KOPT-K1 (cell line): ENCODE measurements around the gene NFIB.

Source experiments
- H3K27ac ChIP-seq: fragments of 200-600 bp; sonication (generic); 2 replicates; pipeline ENCODE4 v1.5.1; 2016; ENCODE audit warnings: antibody characterized with exemption, mild to moderate bottlenecking, low read depth, low read length; ENCODE audit not compliant: poor library complexity, severe bottlenecking
- H3K36me3 ChIP-seq: fragments of 200-600 bp; sonication (generic); 2 replicates; pipeline ENCODE4 v1.5.1; 2017; ENCODE audit warnings: antibody characterized with exemption, mild to moderate bottlenecking, low read length, moderate library complexity; ENCODE audit not compliant: insufficient read depth
- H3K9me3 ChIP-seq: fragments of 200-600 bp; sonication (generic); 2 replicates; pipeline ENCODE4 v1.5.1; 2017; ENCODE audit warnings: antibody characterized with exemption, low read length, mild to moderate bottlenecking; ENCODE audit not compliant: insufficient read depth, poor library complexity, severe bottlenecking

Gene NFIB

DNA sequence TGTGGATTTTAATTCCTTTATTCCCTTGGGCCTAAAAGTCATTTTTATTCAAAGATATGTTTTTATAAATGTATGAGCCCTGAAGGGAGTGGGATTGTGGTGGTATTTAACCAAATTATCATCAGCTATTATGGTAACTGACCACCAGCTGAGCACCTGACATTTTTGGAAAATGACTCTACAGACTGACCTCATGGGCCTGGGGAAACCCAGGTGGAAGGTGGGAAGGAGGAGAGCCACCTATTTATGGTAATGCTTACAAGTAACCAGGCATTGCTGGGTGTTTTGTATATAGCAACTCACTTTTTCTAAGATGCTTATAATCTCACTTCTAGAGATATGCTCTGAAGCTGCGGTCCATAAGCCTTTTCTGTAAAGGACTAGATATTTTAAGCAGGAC lies 22.3 kb upstream of the NFIB start:
- Histone ChIP-seq H3K36me3 (no peaks in the 10 kb centered on the region), H3K27ac (no peak overlapping the region), H3K9me3 (peaks cover 3% of the 10 kb centered on the region)

DNA sequence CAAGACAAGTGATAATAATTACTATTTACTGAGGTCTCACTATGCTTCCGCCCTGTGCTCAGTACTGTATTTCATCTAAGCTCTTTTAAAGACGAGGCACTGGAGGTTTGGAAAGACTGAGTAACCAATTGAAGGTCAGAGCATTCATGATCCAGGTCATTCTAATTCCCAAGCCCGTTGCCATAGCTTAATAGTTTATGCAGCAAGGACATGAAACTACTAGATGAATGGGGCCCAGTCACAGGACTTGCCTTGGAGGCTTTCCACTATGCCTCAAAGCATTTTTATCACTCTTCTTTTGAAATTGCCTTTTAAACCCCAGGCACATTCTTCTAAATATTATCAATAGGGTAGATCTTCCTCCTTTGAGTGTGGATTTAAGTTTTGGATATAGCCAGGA lies 17.2 kb upstream of the NFIB start:
- Histone ChIP-seq H3K36me3 (no peaks in the 10 kb centered on the region), H3K27ac (no peak overlapping the region), H3K9me3 (no peaks in the 10 kb centered on the region)

- no peaks in the 10 kb centered on the region for H3K36me3 ChIP-seq
- no peaks in the 10 kb centered on the region for H3K9me3 ChIP-seq
- no peak overlapping the region for H3K27ac ChIP-seq
Measured at GRCh38 chr9:14327036-14327435, 13.1 kb upstream of the NFIB start.

- H3K9me3 ChIP-seq: no peaks in the 10 kb centered on the region
- no peak overlapping the region for H3K27ac ChIP-seq
- no peaks in the 10 kb centered on the region for H3K36me3 ChIP-seq
Measured at GRCh38 chr9:14326264-14326826, 12.4 kb upstream of the NFIB start.

DNA sequence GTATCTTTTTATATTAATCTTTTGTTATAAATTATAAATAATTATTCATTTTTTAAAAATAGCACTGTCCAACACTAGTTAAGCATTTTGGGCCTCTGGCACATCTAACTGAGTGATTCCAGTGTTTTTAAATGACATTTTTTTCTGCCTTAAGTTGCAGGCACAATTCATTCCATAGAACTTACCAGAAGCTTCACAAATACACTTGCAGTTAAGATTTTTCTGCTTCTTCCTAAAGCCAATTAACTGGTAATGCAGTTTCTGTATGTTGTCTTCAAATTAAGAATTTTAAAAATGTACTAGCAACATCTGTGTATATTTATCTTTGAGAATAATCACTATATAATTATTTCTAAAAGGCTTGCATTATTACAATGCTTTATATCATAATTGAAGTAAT lies 11.2 kb upstream of the NFIB start:
- no peaks in the 10 kb centered on the region for H3K9me3 ChIP-seq
- no peaks in the 10 kb centered on the region for H3K36me3 ChIP-seq
- no peak overlapping the region for H3K27ac ChIP-seq

GRCh38 chr9:14323985-14324650 lies 10.2 kb upstream of the NFIB start:
- H3K36me3 ChIP-seq: no peaks in the 10 kb centered on the region
- no peak overlapping the region for H3K27ac ChIP-seq
- H3K9me3 ChIP-seq: no peaks in the 10 kb centered on the region

DNA sequence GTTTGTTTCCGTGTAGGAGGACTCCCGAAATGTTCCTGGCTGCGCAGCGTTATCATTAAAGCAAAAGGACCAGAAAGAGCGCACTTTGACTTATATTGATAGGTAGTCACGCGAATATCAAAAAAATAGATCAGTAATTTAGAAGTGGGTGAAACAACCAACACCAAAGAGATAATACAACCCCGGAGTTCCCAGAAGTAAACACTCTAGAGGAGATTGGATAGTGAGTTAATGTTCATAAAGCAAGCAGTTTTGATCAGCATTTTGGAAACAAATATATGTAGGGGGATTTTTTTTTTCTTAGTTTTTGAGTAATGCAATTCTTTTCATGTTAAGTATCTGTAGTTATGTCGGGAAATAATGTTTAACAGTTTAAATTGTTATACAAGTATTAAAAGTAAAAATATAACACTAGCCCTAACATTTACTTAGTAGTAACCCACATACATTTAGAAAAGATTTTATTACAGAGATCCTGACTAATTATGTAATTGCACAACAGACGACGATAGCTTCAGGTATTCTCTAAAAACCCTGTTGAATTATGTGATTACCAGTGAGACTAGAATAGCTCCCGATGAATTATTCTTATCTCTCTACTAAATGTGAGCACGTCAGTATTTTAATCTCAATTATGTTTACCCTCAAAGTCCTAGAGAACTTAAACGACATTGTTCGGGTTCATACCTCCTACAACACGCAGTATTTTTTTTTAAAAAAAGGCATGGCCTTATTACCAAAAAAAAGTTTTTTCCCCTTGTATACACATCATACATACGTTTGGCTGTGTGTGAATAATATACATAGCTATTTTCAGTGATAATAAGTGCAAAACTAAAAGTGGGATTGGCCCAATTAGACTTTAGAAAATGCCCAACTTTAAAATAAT lies 9.4 kb upstream of the NFIB start:
- no peaks in the 10 kb centered on the region for H3K9me3 ChIP-seq
- peak overlapping the region; percentile 71 for H3K27ac ChIP-seq
- H3K36me3 ChIP-seq: no peaks in the 10 kb centered on the region

DNA sequence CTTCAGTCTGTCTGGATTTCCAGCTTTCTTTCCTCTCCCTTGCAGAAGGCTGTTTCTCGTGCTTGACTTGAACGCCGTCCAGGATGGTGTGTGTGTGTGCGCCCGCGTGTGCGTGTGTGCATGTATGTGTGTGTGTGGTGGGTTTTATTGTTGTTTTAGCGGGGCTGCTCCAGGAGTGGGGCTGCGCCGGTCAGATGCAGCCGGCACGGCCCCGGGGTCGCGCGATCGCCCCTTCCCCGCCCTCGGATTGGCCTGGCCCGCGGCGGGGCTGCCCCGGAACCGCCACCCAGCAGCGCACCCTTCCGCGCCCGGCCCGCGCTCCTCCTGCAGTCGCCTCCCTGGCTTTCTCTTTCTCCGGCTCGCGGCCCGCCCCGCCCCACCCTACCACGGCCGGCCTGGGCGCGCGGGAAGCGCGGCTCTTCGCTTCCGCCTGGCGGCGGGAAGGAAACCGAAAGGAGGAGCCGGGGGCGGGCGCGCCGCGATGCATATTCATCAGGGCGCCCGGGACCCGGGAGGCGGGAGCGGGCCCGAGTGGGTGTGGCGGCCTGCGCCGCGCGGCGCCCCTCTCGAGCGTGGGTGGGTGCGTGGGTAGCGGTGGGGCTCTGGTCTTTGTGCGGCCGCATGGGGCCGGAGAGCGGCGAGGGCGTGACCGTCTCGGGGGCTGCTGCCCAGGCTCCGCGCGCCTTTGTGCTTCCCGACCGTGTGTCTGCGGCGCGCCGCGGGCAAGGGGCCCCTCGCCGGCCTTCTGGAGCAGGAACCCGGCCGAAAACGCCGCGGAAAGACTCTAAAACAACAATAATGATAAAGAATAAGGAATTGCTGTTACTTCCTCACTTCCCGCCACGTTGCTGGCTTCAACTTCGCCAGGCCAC lies 8.5 kb upstream of the NFIB start:
- Histone ChIP-seq H3K9me3 (no peaks in the 10 kb centered on the region), H3K27ac (peak overlapping the region; percentile 71), H3K36me3 (no peaks in the 10 kb centered on the region)

- H3K9me3 ChIP-seq: no peaks in the 10 kb centered on the region
- peak overlapping the region; percentile 71 for H3K27ac ChIP-seq
- H3K36me3 ChIP-seq: no peaks in the 10 kb centered on the region
Measured at GRCh38 chr9:14321517-14322130, 7.7 kb upstream of the NFIB start.

GRCh38 chr9:14320271-14321181 lies 6.6 kb upstream of the NFIB start:
- no peak overlapping the region for H3K27ac ChIP-seq
- no peaks in the 10 kb centered on the region for H3K36me3 ChIP-seq
- H3K9me3 ChIP-seq: no peaks in the 10 kb centered on the region

- Histone ChIP-seq H3K27ac (no peak overlapping the region), H3K36me3 (no peaks in the 10 kb centered on the region), H3K9me3 (peaks cover 6% of the 10 kb centered on the region)
Measured at GRCh38 chr9:14318934-14319580, 5.1 kb upstream of the NFIB start.

DNA sequence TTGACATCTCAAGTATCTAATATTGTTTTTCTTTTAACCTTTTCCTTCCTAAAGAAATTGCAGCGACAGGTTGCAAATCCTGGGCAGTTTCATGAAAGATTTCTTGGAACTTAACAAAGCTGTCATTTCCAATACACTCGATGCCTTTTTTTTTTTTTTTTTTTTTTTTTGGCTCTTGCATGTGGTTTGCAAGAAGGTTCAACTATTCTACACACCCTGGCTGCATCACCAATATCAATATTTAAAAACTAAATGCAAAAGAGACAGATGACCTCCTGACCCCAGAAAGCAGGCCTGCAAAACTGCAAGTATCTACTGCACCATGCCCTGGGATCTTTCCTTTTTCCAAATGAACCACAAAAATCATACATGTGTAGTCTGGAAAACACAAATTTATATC lies 4.4 kb upstream of the NFIB start:
- Histone ChIP-seq H3K9me3 (peaks cover 6% of the 10 kb centered on the region), H3K27ac (no peak overlapping the region), H3K36me3 (no peaks in the 10 kb centered on the region)

DNA sequence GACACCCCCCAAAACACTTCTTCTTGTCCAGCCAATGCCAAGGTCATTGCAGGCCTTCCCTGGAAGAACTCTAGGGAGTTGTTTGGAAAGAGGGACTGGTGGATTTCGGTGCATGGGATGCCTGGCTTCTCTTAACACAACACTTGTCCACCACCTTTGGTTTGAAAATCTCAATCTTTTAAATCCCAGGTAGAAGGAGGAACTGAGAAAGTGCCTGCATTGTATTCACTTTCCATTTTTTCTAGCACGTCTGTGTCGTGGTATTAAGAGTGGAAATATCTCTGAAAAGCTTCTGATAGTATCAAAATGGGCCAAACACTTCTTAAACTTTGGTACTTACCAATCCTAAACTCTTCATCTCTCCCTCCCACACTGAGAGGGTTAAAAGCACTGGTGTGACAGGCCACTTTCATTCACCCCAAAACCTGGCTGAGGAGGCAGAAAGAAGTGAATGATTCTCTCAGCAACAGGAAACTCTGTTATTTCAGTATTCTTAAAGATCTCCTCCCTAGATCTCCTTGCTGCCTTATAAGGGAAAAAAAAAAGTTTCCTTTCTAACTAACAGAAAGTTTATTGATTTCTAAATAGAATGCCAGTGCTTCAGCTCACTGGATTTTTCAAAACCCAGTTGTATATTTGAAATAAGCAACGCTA lies 3.9 kb upstream of the NFIB start:
- H3K9me3 ChIP-seq: peaks cover 6% of the 10 kb centered on the region
- no peak overlapping the region for H3K27ac ChIP-seq

More for the DNA sequence above, 3.9 kb upstream of the NFIB start:
- H3K36me3 ChIP-seq: no peaks in the 10 kb centered on the region
